ENCODE data around the gene TOE1.

TOE1 gene

DNA sequence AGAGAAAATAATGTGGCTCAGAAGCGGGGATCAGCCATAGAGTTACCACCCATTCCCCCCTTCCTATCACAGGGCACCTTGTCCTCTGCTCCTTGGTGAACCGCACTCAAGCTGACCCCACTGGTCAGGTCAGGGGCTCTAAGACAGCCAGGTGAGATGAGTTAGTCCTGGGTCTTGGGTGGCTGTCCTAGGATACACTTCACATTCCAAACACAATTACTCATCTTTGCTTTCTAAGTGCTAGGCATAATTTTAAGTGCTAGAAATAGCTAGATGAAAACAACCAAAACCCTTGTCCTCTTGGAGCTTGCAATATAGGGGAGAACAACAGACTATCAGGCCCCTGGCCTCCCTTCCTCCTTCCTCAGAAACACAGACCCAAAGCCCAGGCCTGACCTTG, 8.1 kb downstream of the TOE1 start:
- no peaks in the 10 kb centered on the region for H4K20me1 ChIP-seq (ENCODE audit: control insufficient read depth, insufficient read depth, low read depth, low read length)
- H3K9me2 ChIP-seq (replicated peaks; ENCODE audit: control insufficient read depth, low read length), result no peaks in the 10 kb centered on the region
- TF ChIP-seq CTCF (IDR thresholded peaks at IDR 0.05; ENCODE audit: low read depth, low read length, poor library complexity, severe bottlenecking) (no peak), EZH2phosphoT487 (IDR thresholded peaks at IDR 0.05; ENCODE audit: borderline replicate concordance, low read length) (no peak)
- H3K79me2 ChIP-seq (ENCODE audit: control insufficient read depth, low read length), result peaks cover 2% of the 10 kb centered on the region; the same call in 1 of the 2 replicates
- no peak overlapping the region for H3K4me2 ChIP-seq (ENCODE audit: low read length)
- peaks cover 9% of the 10 kb centered on the region; the same call in 1 of the 2 replicates for H3F3A ChIP-seq (ENCODE audit: control insufficient read depth, insufficient read depth)
- no peak overlapping the region for H3K4me3 ChIP-seq (ENCODE audit: low read length)
- no peaks in the 10 kb centered on the region for H3K9me3 ChIP-seq (ENCODE audit: control insufficient read depth, insufficient read depth, low read length)
- no peaks in the 10 kb centered on the region for H3K4me1 ChIP-seq (ENCODE audit: control insufficient read depth, low read length)
- no peak overlapping the region for H3K27ac ChIP-seq (ENCODE audit: low read depth, low read length)
- peaks cover 37% of the 10 kb centered on the region for H3K36me3 ChIP-seq (ENCODE audit: control insufficient read depth, low read length)
- H3K27me3 ChIP-seq (ENCODE audit: control insufficient read depth, low read length), result no peaks in the 10 kb centered on the region

GRCh38 chr1:45348609-45348965, 8.6 kb downstream of the TOE1 start:
- Histone ChIP-seq H4K20me1 (ENCODE audit: control insufficient read depth, insufficient read depth, low read depth, low read length) (no peaks in the 10 kb centered on the region), H3K36me3 (ENCODE audit: control insufficient read depth, low read length) (peaks cover 32% of the 10 kb centered on the region), H3K9me3 (ENCODE audit: control insufficient read depth, insufficient read depth, low read length) (no peaks in the 10 kb centered on the region), H3K4me3 (ENCODE audit: low read length) (no peak overlapping the region), H3K79me2 (ENCODE audit: control insufficient read depth, low read length) (no peaks in the 10 kb centered on the region), H3K9me2 (replicated peaks; ENCODE audit: control insufficient read depth, low read length) (no peaks in the 10 kb centered on the region), H3K4me2 (ENCODE audit: low read length) (no peak overlapping the region), H3K4me1 (ENCODE audit: control insufficient read depth, low read length) (peaks cover 2% of the 10 kb centered on the region), H3K27ac (ENCODE audit: low read depth, low read length) (no peak overlapping the region), H3K27me3 (ENCODE audit: control insufficient read depth, low read length) (no peaks in the 10 kb centered on the region), H3F3A (ENCODE audit: control insufficient read depth, insufficient read depth) (peaks cover 9% of the 10 kb centered on the region; the same call in 1 of the 2 replicates)
- TF ChIP-seq EZH2phosphoT487 (IDR thresholded peaks at IDR 0.05; ENCODE audit: borderline replicate concordance, low read length) (no peak), CTCF (IDR thresholded peaks at IDR 0.05; ENCODE audit: low read depth, low read length, poor library complexity, severe bottlenecking) (no peak)

DNA sequence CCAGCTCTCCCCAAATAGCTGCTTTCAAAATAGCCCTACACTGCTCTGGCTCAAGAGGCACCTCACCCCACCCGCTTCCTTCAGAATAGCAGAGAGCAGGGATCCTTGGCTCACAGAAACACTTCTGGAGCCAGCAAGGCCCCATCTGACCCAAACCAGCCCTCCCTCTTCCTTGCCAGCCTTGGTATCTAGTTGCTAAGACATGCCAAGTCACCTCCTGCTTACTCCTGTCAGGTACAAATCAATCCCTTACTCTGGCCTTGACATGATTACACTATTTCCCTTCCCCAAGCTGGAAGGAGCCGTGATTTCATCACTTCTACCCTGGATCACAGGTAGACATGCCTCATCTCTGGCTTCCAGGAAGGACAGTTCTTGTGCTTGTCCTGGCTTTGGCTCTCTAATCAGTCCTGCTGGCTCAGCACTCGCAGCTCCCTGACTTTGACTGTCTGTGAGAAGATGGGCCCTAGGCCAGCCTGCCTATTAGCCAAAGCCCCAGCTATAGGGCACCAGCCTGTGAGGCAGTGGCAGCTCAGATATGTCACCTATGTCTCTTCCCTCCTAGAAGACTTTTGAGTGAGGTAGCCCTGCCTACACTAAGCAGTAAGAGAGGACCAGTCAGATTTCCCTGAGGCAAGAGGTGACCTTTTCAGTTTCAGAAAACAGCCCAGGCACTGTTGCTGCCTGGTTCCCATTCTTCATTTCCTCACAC, 9.2 kb downstream of the TOE1 start:
- Histone ChIP-seq H3K27me3 (ENCODE audit: control insufficient read depth, low read length) (no peaks in the 10 kb centered on the region), H3F3A (ENCODE audit: control insufficient read depth, insufficient read depth) (peaks cover 9% of the 10 kb centered on the region; the same call in 1 of the 2 replicates), H3K36me3 (ENCODE audit: control insufficient read depth, low read length) (peaks cover 26% of the 10 kb centered on the region), H3K4me2 (ENCODE audit: low read length) (no peak overlapping the region), H3K4me1 (ENCODE audit: control insufficient read depth, low read length) (peaks cover 7% of the 10 kb centered on the region), H4K20me1 (ENCODE audit: control insufficient read depth, insufficient read depth, low read depth, low read length) (no peaks in the 10 kb centered on the region), H3K79me2 (ENCODE audit: control insufficient read depth, low read length) (no peaks in the 10 kb centered on the region), H3K4me3 (ENCODE audit: low read length) (no peak overlapping the region), H3K27ac (ENCODE audit: low read depth, low read length) (no peak overlapping the region), H3K9me3 (ENCODE audit: control insufficient read depth, insufficient read depth, low read length) (no peaks in the 10 kb centered on the region), H3K9me2 (replicated peaks; ENCODE audit: control insufficient read depth, low read length) (no peaks in the 10 kb centered on the region)
- no peak for TF ChIP-seq EZH2phosphoT487 (IDR thresholded peaks at IDR 0.05; ENCODE audit: borderline replicate concordance, low read length)
- no peak for TF ChIP-seq CTCF (IDR thresholded peaks at IDR 0.05; ENCODE audit: low read depth, low read length, poor library complexity, severe bottlenecking)
